Mesenchymal stem cell (in vitro differentiated cells and primary cell): ENCODE measurements around the gene IFITM10.

Experiments
- DNase-seq: peaks from one replicate; pipeline ENCODE4 v3.0.0-alpha.2; 2013
- H2AFZ ChIP-seq: one replicate; pipeline ENCODE4 v1.6.1; 2013; ENCODE audit warnings: low read depth, mild to moderate bottlenecking, control low read depth, inconsistent platforms, low read length, moderate library complexity
- H2AK5ac ChIP-seq: 2 replicates; pipeline ENCODE4 v1.6.1; 2013; ENCODE audit warnings: low read length, moderate library complexity, mild to moderate bottlenecking, inconsistent platforms; ENCODE audit not compliant: severe bottlenecking
- H2BK120ac ChIP-seq: one replicate; pipeline ENCODE4 v1.6.1; 2013; ENCODE audit warnings: low read depth, mild to moderate bottlenecking, inconsistent platforms, low read length, moderate library complexity
- H2BK12ac ChIP-seq, 2 experiments: one replicate each; pipeline ENCODE4 v1.6.1; 2013; ENCODE audit warnings: inconsistent platforms in 2 of 2, low read length in 2 of 2, mild to moderate bottlenecking in 2 of 2, moderate library complexity in 2 of 2, control low read depth in 1 of 2
- H2BK15ac ChIP-seq: one replicate; pipeline ENCODE4 v1.6.1; 2013; ENCODE audit warnings: mild to moderate bottlenecking, low read depth, inconsistent platforms; ENCODE audit not compliant: poor library complexity, severe bottlenecking
- H2BK5ac ChIP-seq: 2 replicates; pipeline ENCODE4 v1.6.1; 2013; ENCODE audit warnings: low read depth, mild to moderate bottlenecking, low read length, control low read depth, inconsistent platforms; ENCODE audit not compliant: poor library complexity, severe bottlenecking
- H3K14ac ChIP-seq, 2 experiments: one replicate each; pipeline ENCODE4 v1.6.1; 2013; ENCODE audit warnings: inconsistent platforms in 2 of 2, low read length in 2 of 2, control low read depth in 1 of 2, mild to moderate bottlenecking in 1 of 2, moderate library complexity in 1 of 2
- H3K18ac ChIP-seq, 2 experiments: one replicate each; pipeline ENCODE4 v1.6.1; 2013; ENCODE audit warnings: inconsistent platforms in 2 of 2, low read length in 2 of 2, control low read depth in 1 of 2, low read depth in 1 of 2, mild to moderate bottlenecking in 1 of 2
- H3K23ac ChIP-seq, 2 experiments: one replicate each; pipeline ENCODE4 v1.6.1; 2013; ENCODE audit warnings: inconsistent platforms in 2 of 2, low read length in 2 of 2, mild to moderate bottlenecking in 2 of 2, moderate library complexity in 2 of 2, control low read depth in 1 of 2
- H3K27ac ChIP-seq: 2 replicates; pipeline ENCODE4 v1.5.1; 2013; ENCODE audit warnings: mild to moderate bottlenecking, moderate library complexity, low read length, control low read depth, inconsistent platforms; ENCODE audit not compliant: poor library complexity, severe bottlenecking
- H3K27me3 ChIP-seq, 2 experiments: 2 replicates each; pipeline versions ENCODE4 v1.6.1 to v1.7.0; 2013; ENCODE audit warnings: low read length in 2 of 2, mild to moderate bottlenecking in 2 of 2, moderate library complexity in 2 of 2, control low read depth in 1 of 2, inconsistent platforms in 1 of 2; ENCODE audit not compliant: control insufficient read depth in 1 of 2, insufficient read depth in 1 of 2
- H3K36me3 ChIP-seq, 2 experiments: 2 replicates each; pipeline versions ENCODE4 v1.6.1 to v1.7.0; 2013; ENCODE audit warnings: low read length in 2 of 2, control low read depth in 1 of 2, inconsistent platforms in 1 of 2, low read depth in 1 of 2, mild to moderate bottlenecking in 1 of 2; ENCODE audit not compliant: insufficient read depth in 2 of 2, control insufficient read depth in 1 of 2
- H3K4ac ChIP-seq, 2 experiments: one replicate each; pipeline ENCODE4 v1.6.1; 2013; ENCODE audit warnings: inconsistent platforms in 2 of 2, low read length in 2 of 2, mild to moderate bottlenecking in 2 of 2, moderate library complexity in 2 of 2, control low read depth in 1 of 2, low read depth in 1 of 2
- H3K4me1 ChIP-seq: 2 replicates; pipeline ENCODE4 v1.6.1; 2013; ENCODE audit warnings: low read depth, low read length, control low read depth; ENCODE audit not compliant: control insufficient read depth, insufficient read depth
- H3K4me2 ChIP-seq: 2 replicates; pipeline ENCODE4 v1.6.1; 2013; ENCODE audit warnings: low read length, mild to moderate bottlenecking, inconsistent platforms; ENCODE audit not compliant: poor library complexity, severe bottlenecking
- H3K4me3 ChIP-seq, 2 experiments: 2 replicates each; pipeline versions ENCODE4 v1.5.1 to v1.7.0; 2013; ENCODE audit warnings: low read length in 2 of 2, mild to moderate bottlenecking in 2 of 2, control low read depth in 1 of 2, low read depth in 1 of 2; ENCODE audit not compliant: insufficient read depth in 1 of 2
- H3K79me1 ChIP-seq: replicated peaks from 2 replicates; pipeline ENCODE4 v1.6.1; 2013; ENCODE audit warnings: mild to moderate bottlenecking, control low read depth, low read length, inconsistent platforms; ENCODE audit not compliant: poor library complexity, severe bottlenecking
- H3K9ac ChIP-seq: 2 replicates; pipeline ENCODE4 v1.7.0; 2013; ENCODE audit warnings: mild to moderate bottlenecking, low read length, moderate library complexity
- H3K9me3 ChIP-seq: 2 replicates; pipeline ENCODE4 v1.7.0; 2013; ENCODE audit warnings: mild to moderate bottlenecking, low read length; ENCODE audit not compliant: control insufficient read depth
- H4K8ac ChIP-seq: one replicate; pipeline ENCODE4 v1.6.1; 2013; ENCODE audit warnings: inconsistent platforms, mild to moderate bottlenecking, low read length, moderate library complexity
- H4K91ac ChIP-seq: one replicate; pipeline ENCODE4 v1.6.1; 2013; ENCODE audit warnings: mild to moderate bottlenecking, low read length, inconsistent platforms
- WGBS: methylation state at CpG from one replicate; pipeline ENCODE4 v1.1.7; 2013; ENCODE audit warnings: mixed read lengths; 5-methylcytosine and 5-hydroxymethylcytosine counted together

The IFITM10 gene

DNA sequence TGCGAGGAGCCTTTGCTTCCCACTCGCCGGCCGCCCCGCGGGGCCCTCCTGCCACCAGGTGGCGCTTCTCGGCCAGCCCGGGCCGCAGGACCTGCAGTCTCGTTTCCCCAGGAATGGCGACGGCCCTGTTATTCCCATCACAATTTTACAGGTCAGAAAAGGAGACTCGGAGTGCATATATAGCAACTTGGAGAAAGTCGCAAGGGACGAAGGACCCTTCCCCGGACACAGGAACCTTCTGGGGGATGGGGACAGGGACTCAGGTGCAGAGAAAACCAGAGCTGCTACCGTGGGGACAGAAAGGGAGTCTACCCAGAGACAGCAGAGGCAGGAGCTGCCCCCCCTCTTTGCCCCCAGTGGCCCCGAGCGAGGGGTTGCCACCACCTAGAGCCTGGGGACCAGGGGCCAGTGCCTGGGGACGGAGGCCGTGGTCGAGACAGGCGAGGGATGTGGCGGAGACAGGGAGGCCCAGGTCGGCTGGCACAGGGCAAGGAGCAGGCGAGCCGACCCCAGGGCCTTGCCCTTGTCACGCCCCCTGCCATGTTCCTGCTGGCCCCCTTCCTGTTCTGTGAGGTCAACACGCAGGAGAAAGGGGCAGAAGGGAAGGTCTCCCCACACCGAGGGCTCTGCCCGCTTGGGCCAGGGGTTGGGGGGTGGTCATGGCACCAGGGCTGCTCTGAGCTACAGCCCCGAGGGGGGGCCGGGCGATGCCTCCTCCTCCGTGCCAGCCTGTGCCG is 56.9 kb downstream of the IFITM10 start:
- H3K4me1 ChIP-seq = peaks cover 12% of the 10 kb centered on the region
- H3K27ac ChIP-seq = no peak overlapping the region
- 25% methylated on average over 30 of the region's 37 CpGs for WGBS
- peak overlapping the region; percentile 66 for H3K9ac ChIP-seq
- H4K8ac ChIP-seq = peak overlapping the region; percentile 90
- peak overlapping the region; percentile 47 for H3K4me2 ChIP-seq
- H2AK5ac ChIP-seq = peak overlapping the region; percentile 3
- H3K23ac ChIP-seq = no peak overlapping the region
- peak overlapping the region; percentile 42 to 92 for H3K4ac ChIP-seq
- H3K4me3 ChIP-seq = peak overlapping the region in 1 of 2 experiments; percentile 57
- H3K9me3 ChIP-seq = no peaks in the 10 kb centered on the region
- H2AFZ ChIP-seq = peak overlapping the region; percentile 79
- H3K36me3 ChIP-seq = no peaks in the 10 kb centered on the region
- H3K18ac ChIP-seq = peak overlapping the region; percentile 49 to 59
- H2BK5ac ChIP-seq = no peak overlapping the region
- peaks cover 50 to 77% of the 10 kb centered on the region in 2 experiments for H3K27me3 ChIP-seq
- no peaks in the 10 kb centered on the region for H3K79me1 ChIP-seq
- peak overlapping the region in 1 of 2 experiments; percentile 92 for H3K14ac ChIP-seq
- peak; percentile 65 for DNase-seq
- H4K91ac ChIP-seq = peak overlapping the region; percentile 99
- H2BK15ac ChIP-seq = no peak overlapping the region
- peak overlapping the region; percentile 41 to 66 for H2BK12ac ChIP-seq
- peak overlapping the region; percentile 29 for H2BK120ac ChIP-seq

DNA sequence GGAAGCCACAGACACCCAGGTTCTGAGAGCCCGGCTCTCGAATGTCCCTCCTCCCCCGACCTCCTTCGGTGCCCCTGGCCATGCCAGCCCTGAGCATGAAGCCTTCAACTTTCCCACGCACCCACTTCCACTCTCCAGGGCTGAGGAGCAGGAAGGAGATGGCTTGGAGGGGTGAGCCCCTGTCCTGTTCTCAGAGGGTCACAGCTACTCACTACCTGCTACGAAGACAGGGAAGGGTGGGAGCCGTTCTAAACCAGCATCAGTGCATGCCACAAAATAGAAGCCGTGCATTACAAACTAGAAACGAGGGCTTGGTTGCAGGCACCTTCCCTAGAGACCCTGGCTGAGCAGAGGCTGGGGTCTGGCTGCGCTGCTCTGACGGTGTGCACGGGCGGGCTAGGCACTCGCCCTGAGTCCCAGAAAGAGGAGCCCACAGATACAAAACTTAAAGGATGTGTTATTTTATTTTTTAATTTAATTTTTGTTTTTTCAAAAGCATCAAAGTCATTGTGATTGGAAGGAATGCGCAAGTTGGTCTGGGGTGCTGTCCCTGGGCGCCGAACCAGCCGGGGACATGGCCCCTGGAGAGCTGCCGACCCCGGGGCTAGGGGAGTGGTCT is 57.6 kb downstream of the IFITM10 start:
- H3K4ac ChIP-seq = no peak overlapping the region
- H2BK5ac ChIP-seq = no peak overlapping the region
- no peaks in the 10 kb centered on the region for H3K79me1 ChIP-seq
- no peaks in the 10 kb centered on the region for H3K36me3 ChIP-seq
- H3K14ac ChIP-seq = peak overlapping the region in 1 of 2 experiments; percentile 44
- H2BK12ac ChIP-seq = peak overlapping the region in 1 of 2 experiments; percentile 49
- no peak overlapping the region for H2AFZ ChIP-seq
- no peak overlapping the region for H2AK5ac ChIP-seq
- no peak overlapping the region for H3K23ac ChIP-seq
- no peaks in the 10 kb centered on the region for H3K9me3 ChIP-seq
- peak overlapping the region in 1 of 2 experiments; percentile 32 for H3K18ac ChIP-seq
- no peak overlapping the region for H3K9ac ChIP-seq
- DNase-seq = no peak
- no peak overlapping the region for H4K8ac ChIP-seq
- no peak overlapping the region for H4K91ac ChIP-seq
- WGBS = 50% methylated on average over 15 of the region's 20 CpGs
- H3K27ac ChIP-seq = no peak overlapping the region
- H2BK15ac ChIP-seq = no peak overlapping the region
- no peak overlapping the region for H3K4me3 ChIP-seq
- no peak overlapping the region for H2BK120ac ChIP-seq
- peak overlapping the region; percentile 47 for H3K4me2 ChIP-seq
- peaks cover 49 to 70% of the 10 kb centered on the region in 2 experiments for H3K27me3 ChIP-seq
- peaks cover 12% of the 10 kb centered on the region for H3K4me1 ChIP-seq

DNA sequence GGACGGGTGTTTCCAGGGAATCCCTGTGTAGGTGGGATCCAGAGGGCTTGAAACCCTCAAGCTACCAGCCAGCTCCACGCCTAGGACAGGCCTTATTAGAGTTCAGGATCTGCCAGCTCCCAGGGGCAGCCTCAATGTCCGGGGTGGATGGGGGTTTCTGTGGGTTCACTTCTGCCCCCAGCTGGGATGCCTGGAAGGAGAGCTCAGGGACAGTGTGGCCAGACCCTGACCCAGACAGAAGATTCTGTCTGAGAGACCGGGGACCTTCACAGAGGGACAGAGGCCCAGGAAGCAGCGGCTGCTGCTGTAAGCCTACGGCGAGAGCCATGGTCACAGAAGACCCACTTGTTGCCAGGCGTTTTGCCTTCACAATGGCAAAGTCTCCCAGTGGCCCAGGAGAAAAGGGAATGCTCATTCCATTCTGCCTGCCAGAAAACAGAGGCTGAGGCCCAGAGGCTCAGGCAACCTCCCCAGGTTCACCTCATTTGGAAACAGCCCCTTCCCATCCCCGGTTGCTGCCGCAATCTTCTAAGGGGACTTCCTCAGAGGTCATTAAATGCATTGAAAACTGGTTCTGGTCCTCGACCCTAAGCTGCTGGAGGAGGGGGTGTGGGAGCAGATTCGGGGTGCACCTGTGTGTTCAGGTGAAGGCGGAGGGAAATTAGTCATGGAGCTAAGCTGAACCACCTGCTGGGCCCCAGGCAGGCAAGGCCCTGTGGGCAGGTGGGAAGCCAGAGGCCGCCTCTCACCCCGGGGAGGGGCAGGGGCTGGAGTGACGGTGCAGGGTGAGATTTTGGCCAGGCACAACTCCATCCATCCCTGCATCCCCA is 58.3 kb downstream of the IFITM10 start:
- Histone ChIP-seq H2BK5ac (no peak overlapping the region), H4K91ac (peak overlapping the region; percentile 3), H3K4me2 (no peak overlapping the region), H3K9ac (no peak overlapping the region), H3K4me1 (peaks cover 12% of the 10 kb centered on the region), H2BK120ac (peak overlapping the region; percentile 51), H4K8ac (no peak overlapping the region), H3K27ac (no peak overlapping the region), H2BK15ac (no peak overlapping the region), H3K79me1 (no peaks in the 10 kb centered on the region), H3K14ac (no peak overlapping the region), H3K4me3 (no peak overlapping the region), H2AFZ (no peak overlapping the region), H3K18ac (peak overlapping the region in 1 of 2 experiments; percentile 63), H2BK12ac (peak overlapping the region; percentile 18 to 61), H2AK5ac (no peak overlapping the region), H3K27me3 (peaks cover 44 to 64% of the 10 kb centered on the region in 2 experiments), H3K36me3 (no peaks in the 10 kb centered on the region), H3K9me3 (no peaks in the 10 kb centered on the region), H3K4ac (peak overlapping the region; percentile 7 to 15), H3K23ac (no peak overlapping the region)
- whole genome bisulfite sequencing = 90% methylated on average over 16 of the region's 16 CpGs
- no peak for DNase-seq
